Kidney (tissue), 14 donors: ENCODE measurements around the gene CDK8. TPM values are rescaled to one million over a fixed set of nuclear protein-coding genes. Genes with fewer than 3 reads are reported as not detected.

Experiments used
- DNase-seq, 5 donors: peaks; one replicate each; pipeline ENCODE4 v3.0.0-alpha.2; 2013 to 2020
- FAIRE-seq: peaks from 2 replicates; lab custom pipeline; 2012; peaks lifted over from hg19 to GRCh38; lab: Jason Lieb, UNC
- H3K27ac ChIP-seq, 2 donors: one replicate each; pipeline ENCODE4 v1.7.0; 2013; ENCODE audit warnings: low read depth in 2 of 2, low read length in 2 of 2, inconsistent platforms in 1 of 2
- H3K27me3 ChIP-seq: one replicate; pipeline ENCODE4 v1.7.1; 2013; ENCODE audit warnings: low read length, inconsistent platforms; ENCODE audit not compliant: control insufficient read depth, insufficient read depth
- H3K36me3 ChIP-seq, 3 donors: one replicate each; pipeline versions ENCODE4 v1.7.0 to v1.7.1; 2013; ENCODE audit warnings: low read length in 3 of 3, control low read depth in 1 of 3, inconsistent platforms in 1 of 3; ENCODE audit not compliant: insufficient read depth in 3 of 3, control insufficient read depth in 2 of 3
- H3K4me1 ChIP-seq, 3 donors: one replicate each; pipeline versions ENCODE4 v1.7.0 to v1.7.1; 2013; ENCODE audit warnings: low read length in 3 of 3, inconsistent platforms in 1 of 3, low read depth in 1 of 3; ENCODE audit not compliant: control insufficient read depth in 2 of 3, insufficient read depth in 2 of 3
- H3K4me3 ChIP-seq, 3 donors: one replicate each; pipeline versions ENCODE4 v1.7.0 to v1.8.1; 2013; ENCODE audit warnings: low read length in 3 of 3, control low read depth in 1 of 3, inconsistent platforms in 1 of 3
- H3K9ac ChIP-seq, 3 donors: one replicate each; pipeline versions ENCODE4 v1.7.0 to v1.7.1; 2013; ENCODE audit warnings: low read length in 3 of 3, control low read depth in 1 of 3, inconsistent platforms in 1 of 3
- H3K9me3 ChIP-seq, 3 donors: one replicate each; pipeline versions ENCODE4 v1.7.0 to v1.7.1; 2013; ENCODE audit warnings: low read length in 3 of 3, control low read depth in 1 of 3, inconsistent platforms in 1 of 3; ENCODE audit not compliant: control insufficient read depth in 2 of 3, insufficient read depth in 1 of 3
- CTCF ChIP-seq: IDR thresholded peaks from 3 replicates; pipeline ENCODE4 v1.5.1; 2012; ENCODE audit warnings: mild to moderate bottlenecking, moderate library complexity, borderline replicate concordance; ENCODE audit not compliant: insufficient read depth; ENCODE audit errors: extremely low read depth
- intact Hi-C: fragments of 100-400 bp; cut with DNase I; formaldehyde crosslinking; loops from one replicate; pipeline ENCODE4 v1.11.1; 2022
- polyA plus RNA-seq: library from polyadenylated mRNA; stranded (reverse); fragments of 350-450 nt; fragmentation: Illumina TruSeq; extraction: RNeasy Lipid Tissue Mini Kit (QIAGEN cat#74804); gene quantifications from one replicate; pipeline ENCODE4 v1.2.3, GENCODE V29; 2014; ENCODE audit warnings: low read depth, low replicate concordance; ENCODE audit not compliant: insufficient read depth
- total RNA-seq: library from RNA; stranded (reverse); fragmentation: NEBNext Ultra II Directional; extraction: Animal tissue kit (Norgen Biotek cat#: 25700); gene quantifications from one replicate; pipeline ENCODE4 v1.2.1, GENCODE V29; 2021
- donor health status: control.
- donor health status: control.
- donor health status: control.
- donor health status: control.
- donor health status: control.
- donor health status: DM: yes; HTN: yes; CAD: no.
- donor health status: Normal renal cell carcinoma (clear cell type).

CDK8 gene
- total and polyA plus RNA-seq, 2 donors from 2014 or later, result 10.4 to 11.2 TPM

DNA sequence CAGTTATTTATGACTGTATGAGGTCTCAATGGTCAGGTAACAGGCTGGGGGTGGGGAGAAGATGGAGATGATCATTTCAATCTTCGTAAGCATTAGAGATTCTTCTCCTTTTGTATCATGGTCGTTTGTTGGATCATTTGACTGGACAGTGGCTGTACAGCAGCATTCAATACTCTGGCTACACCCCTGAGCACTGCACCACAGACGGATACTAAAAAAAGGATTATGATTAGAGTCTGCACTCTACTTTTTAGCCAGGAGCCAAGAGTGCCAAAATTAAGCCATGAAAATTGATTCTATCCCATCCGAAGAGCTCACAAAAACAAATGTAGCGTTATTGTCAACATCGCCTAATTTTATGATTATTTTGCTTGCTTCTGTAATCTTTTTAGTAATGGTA is 41.9 kb downstream of the CDK8 start:
- FAIRE-seq (no peak), DNase-seq (no peak)
- TF ChIP-seq CTCF, result no peak
- Histone ChIP-seq H3K27ac (no peak overlapping the region), H3K9ac (no peak overlapping the region), H3K9me3 (no peaks in the 10 kb centered on the region), H3K4me3 (no peak overlapping the region), H3K4me1 (no peaks in the 10 kb centered on the region), H3K27me3 (no peaks in the 10 kb centered on the region), H3K36me3 (no peaks in the 10 kb centered on the region)
- intact Hi-C loops, result no loop called here

DNA sequence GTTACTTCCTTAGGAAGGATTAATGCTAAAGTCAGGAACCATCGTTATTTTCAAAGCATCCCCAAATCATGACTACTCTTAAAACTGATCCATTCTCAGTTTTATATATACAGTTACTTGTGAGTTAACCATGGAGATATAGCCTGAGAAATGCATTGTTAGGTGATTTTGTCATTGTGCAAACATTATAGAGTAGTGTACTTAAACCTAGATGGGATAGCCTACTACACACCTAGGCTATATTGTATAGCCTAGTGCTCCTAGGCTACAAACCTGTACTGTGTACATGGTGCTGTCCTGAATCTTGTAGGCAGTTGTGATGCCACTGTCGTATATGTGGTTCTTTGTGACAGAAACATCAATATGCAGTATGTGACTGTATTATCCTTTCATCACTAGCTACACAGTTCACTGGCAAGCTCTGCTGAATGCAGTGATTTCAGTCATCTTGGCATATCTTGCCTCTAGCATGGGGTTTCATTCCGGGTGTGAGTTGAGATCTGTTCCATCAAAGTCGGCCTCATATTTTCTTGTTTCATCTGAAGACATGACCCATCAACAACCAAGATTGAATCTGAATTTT is 45.3 kb downstream of the CDK8 start:
- Histone ChIP-seq H3K27me3 (no peaks in the 10 kb centered on the region), H3K27ac (no peak overlapping the region), H3K4me3 (no peak overlapping the region), H3K9me3 (no peaks in the 10 kb centered on the region), H3K36me3 (no peaks in the 10 kb centered on the region), H3K9ac (no peak overlapping the region), H3K4me1 (no peaks in the 10 kb centered on the region)
- no peak for TF ChIP-seq CTCF
- FAIRE-seq (no peak), DNase-seq (no peak)
- intact Hi-C loops, result no loop called here

DNA sequence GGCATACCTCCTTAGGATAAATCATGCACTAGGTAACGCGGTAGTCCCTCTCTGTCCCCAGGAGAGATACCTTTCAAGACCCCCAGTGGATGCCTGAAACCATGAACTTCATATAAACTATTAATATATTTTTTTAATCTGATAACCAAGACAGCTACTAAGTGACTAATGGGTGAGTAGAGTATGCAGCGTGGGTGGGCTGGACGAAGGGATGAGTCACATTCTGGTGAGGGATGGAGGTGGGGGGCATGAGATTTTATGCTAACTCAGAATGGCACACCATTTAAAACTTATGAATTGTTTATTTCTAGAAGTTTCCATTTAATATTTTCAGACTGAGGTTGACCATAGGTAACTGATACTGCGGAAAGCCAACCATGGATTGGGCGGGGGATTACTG is 46.2 kb downstream of the CDK8 start:
- no peak for DNase-seq
- H3K4me1 ChIP-seq, result no peaks in the 10 kb centered on the region
- no peak overlapping the region for H3K4me3 ChIP-seq
- H3K27me3 ChIP-seq, result no peaks in the 10 kb centered on the region
- no peak overlapping the region for H3K9ac ChIP-seq
- no peaks in the 10 kb centered on the region for H3K9me3 ChIP-seq
- intact Hi-C loops, result no loop called here
- no peak for TF ChIP-seq CTCF
- FAIRE-seq, result no peak
- no peak overlapping the region for H3K27ac ChIP-seq
- H3K36me3 ChIP-seq, result no peaks in the 10 kb centered on the region

DNA sequence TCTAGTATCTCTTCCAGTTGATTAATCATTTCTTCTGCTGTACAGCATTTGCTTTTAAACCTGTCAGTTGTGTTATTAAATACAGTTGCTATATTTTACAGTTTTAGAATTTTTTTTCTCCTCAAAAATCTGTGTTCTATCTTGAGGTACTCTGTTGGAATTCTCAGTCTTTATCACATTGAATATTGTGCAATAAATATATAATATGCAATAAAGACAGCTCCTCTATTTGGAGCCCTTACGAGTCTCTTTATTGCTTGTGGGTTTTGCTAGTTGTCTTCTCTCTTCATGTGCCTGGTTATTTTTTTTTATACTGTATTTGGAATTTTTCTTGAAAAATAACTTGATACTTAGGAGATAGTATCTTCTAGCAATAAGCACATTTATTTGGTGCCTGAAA is 51.7 kb downstream of the CDK8 start:
- Histone ChIP-seq H3K9me3 (no peaks in the 10 kb centered on the region), H3K4me3 (no peak overlapping the region), H3K27ac (no peak overlapping the region), H3K27me3 (no peaks in the 10 kb centered on the region), H3K9ac (no peak overlapping the region), H3K4me1 (no peaks in the 10 kb centered on the region), H3K36me3 (no peaks in the 10 kb centered on the region)
- DNase-seq, result no peak
- TF ChIP-seq CTCF, result no peak
- intact Hi-C loops, result no loop called here
- FAIRE-seq, result no peak
